ENCODE measurements around the gene ERBB2. TPM values are rescaled to one million over a fixed set of nuclear protein-coding genes. Genes with fewer than 3 reads are reported as not detected.

ERBB2 gene
- total and polyA plus RNA-seq, 2 of the 13 experiments (the other 11 are each of a cell fraction or from before 2014, with no cell fraction given): 57.7 to 64.1 TPM

DNA sequence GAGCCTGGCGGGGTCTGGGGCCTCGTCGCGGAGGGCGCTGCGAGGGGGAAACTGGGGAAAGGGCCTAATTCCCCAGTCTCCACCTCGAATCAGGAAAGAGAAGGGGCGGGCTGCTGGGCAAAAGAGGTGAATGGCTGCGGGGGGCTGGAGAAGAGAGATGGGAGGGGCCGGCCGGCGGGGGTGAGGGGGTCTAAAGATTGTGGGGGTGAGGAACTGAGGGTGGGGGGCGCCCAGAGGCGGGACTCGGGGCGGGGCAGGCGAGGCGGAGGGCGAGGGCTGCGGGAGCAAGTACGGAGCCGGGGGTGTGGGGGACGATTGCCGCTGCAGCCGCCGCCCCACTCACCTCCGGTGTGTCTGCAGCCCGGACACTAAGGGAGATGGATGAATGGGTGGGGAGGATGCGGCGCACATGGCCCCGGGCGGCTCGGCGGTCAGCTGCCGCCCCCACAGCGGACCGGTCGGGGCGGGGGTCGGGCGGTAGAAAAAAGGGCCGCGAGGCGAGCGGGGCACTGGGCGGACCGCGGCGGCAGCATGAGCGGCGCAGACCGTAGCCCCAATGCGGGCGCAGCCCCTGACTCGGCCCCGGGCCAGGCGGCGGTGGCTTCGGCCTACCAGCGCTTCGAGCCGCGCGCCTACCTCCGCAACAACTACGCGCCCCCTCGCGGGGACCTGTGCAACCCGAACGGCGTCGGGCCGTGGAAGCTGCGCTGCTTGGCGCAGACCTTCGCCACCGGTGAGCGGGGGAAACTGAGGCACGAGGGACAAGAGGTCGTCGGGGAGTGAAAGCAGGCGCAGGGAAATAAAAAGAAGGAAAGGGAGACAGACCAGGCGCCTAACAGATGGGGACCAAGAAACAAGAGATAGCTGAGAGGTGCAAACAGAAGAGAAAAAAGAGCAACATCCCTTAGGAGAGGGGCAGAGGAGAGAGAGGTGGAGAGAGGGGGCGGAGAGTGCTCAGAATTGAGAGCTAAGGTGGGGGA, 31.6 kb upstream of the ERBB2 start, which contains the start of gene PNMT (continued):
- peak; percentile 79; the same call in 1 of the 2 replicates for TF ChIP-seq MEIS2 (CRISPR knock-in tag; IDR thresholded peaks at IDR 0.05)
- TF ChIP-seq, protein P1, sequence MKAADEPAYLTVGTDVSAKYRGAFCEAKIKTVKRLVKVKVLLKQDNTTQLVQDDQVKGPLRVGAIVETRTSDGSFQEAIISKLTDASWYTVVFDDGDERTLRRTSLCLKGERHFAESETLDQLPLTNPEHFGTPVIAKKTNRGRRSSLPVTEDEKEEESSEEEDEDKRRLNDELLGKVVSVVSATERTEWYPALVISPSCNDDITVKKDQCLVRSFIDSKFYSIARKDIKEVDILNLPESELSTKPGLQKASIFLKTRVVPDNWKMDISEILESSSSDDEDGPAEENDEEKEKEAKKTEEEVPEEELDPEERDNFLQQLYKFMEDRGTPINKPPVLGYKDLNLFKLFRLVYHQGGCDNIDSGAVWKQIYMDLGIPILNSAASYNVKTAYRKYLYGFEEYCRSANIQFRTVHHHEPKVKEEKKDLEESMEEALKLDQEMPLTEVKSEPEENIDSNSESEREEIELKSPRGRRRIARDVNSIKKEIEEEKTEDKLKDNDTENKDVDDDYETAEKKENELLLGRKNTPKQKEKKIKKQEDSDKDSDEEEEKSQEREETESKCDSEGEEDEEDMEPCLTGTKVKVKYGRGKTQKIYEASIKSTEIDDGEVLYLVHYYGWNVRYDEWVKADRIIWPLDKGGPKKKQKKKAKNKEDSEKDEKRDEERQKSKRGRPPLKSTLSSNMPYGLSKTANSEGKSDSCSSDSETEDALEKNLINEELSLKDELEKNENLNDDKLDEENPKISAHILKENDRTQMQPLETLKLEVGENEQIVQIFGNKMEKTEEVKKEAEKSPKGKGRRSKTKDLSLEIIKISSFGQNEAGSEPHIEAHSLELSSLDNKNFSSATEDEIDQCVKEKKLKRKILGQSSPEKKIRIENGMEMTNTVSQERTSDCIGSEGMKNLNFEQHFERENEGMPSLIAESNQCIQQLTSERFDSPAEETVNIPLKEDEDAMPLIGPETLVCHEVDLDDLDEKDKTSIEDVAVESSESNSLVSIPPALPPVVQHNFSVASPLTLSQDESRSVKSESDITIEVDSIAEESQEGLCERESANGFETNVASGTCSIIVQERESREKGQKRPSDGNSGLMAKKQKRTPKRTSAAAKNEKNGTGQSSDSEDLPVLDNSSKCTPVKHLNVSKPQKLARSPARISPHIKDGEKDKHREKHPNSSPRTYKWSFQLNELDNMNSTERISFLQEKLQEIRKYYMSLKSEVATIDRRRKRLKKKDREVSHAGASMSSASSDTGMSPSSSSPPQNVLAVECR (CRISPR knock-in tag; IDR thresholded peaks at IDR 0.05; ENCODE audit: borderline replicate concordance): peak; percentile 78; the same call in 1 of the 2 replicates
- TF ChIP-seq ZSCAN21 (CRISPR knock-in tag; IDR thresholded peaks at IDR 0.05; ENCODE audit: borderline replicate concordance): 0 out of 2 replicates have a peak, but pooled peaks have one; percentile 47
- TF ChIP-seq, protein P2, sequence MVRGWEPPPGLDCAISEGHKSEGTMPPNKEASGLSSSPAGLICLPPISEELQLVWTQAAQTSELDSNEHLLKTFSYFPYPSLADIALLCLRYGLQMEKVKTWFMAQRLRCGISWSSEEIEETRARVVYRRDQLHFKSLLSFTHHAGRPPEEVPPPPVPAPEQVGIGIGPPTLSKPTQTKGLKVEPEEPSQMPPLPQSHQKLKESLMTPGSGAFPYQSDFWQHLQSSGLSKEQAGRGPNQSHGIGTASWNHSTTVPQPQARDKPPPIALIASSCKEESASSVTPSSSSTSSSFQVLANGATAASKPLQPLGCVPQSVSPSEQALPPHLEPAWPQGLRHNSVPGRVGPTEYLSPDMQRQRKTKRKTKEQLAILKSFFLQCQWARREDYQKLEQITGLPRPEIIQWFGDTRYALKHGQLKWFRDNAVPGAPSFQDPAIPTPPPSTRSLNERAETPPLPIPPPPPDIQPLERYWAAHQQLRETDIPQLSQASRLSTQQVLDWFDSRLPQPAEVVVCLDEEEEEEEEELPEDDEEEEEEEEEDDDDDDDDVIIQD (CRISPR knock-in tag; IDR thresholded peaks at IDR 0.05; ENCODE audit: low read depth): 0 out of 2 replicates have a peak, but pooled peaks have one; percentile 21
- TF ChIP-seq, protein P3, sequence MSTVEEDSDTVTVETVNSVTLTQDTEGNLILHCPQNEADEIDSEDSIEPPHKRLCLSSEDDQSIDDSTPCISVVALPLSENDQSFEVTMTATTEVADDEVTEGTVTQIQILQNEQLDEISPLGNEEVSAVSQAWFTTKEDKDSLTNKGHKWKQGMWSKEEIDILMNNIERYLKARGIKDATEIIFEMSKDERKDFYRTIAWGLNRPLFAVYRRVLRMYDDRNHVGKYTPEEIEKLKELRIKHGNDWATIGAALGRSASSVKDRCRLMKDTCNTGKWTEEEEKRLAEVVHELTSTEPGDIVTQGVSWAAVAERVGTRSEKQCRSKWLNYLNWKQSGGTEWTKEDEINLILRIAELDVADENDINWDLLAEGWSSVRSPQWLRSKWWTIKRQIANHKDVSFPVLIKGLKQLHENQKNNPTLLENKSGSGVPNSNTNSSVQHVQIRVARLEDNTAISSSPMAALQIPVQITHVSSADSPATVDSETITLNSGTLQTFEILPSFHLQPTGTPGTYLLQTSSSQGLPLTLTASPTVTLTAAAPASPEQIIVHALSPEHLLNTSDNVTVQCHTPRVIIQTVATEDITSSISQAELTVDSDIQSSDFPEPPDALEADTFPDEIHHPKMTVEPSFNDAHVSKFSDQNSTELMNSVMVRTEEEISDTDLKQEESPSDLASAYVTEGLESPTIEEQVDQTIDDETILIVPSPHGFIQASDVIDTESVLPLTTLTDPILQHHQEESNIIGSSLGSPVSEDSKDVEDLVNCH (CRISPR knock-in tag; IDR thresholded peaks at IDR 0.05): no peak
- peak; percentile 81 for TF ChIP-seq HNRNPK (IDR thresholded peaks at IDR 0.05; ENCODE audit: low read depth, low read length, poor library complexity, severe bottlenecking)
- no peak for TF ChIP-seq JUND (CRISPR knock-in tag; IDR thresholded peaks at IDR 0.05)
- peak; percentile 89 for TF ChIP-seq ZNF792 (CRISPR knock-in tag; IDR thresholded peaks at IDR 0.05)
- 0 out of 2 replicates have a peak, but pooled peaks have one; percentile 42 for TF ChIP-seq MED1 (CRISPR knock-in tag; IDR thresholded peaks at IDR 0.05)
- TF ChIP-seq DNMT3B (CRISPR knock-in tag; conservative IDR thresholded peaks at IDR 0.05): peak; percentile 59; the same call in 1 of the 2 replicates
- TF ChIP-seq TBL1XR1 (IDR thresholded peaks at IDR 0.05; ENCODE audit: borderline replicate concordance, low read length, partially characterized antibody): no peak
- TF ChIP-seq, protein P4, sequence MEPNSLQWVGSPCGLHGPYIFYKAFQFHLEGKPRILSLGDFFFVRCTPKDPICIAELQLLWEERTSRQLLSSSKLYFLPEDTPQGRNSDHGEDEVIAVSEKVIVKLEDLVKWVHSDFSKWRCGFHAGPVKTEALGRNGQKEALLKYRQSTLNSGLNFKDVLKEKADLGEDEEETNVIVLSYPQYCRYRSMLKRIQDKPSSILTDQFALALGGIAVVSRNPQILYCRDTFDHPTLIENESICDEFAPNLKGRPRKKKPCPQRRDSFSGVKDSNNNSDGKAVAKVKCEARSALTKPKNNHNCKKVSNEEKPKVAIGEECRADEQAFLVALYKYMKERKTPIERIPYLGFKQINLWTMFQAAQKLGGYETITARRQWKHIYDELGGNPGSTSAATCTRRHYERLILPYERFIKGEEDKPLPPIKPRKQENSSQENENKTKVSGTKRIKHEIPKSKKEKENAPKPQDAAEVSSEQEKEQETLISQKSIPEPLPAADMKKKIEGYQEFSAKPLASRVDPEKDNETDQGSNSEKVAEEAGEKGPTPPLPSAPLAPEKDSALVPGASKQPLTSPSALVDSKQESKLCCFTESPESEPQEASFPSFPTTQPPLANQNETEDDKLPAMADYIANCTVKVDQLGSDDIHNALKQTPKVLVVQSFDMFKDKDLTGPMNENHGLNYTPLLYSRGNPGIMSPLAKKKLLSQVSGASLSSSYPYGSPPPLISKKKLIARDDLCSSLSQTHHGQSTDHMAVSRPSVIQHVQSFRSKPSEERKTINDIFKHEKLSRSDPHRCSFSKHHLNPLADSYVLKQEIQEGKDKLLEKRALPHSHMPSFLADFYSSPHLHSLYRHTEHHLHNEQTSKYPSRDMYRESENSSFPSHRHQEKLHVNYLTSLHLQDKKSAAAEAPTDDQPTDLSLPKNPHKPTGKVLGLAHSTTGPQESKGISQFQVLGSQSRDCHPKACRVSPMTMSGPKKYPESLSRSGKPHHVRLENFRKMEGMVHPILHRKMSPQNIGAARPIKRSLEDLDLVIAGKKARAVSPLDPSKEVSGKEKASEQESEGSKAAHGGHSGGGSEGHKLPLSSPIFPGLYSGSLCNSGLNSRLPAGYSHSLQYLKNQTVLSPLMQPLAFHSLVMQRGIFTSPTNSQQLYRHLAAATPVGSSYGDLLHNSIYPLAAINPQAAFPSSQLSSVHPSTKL (CRISPR knock-in tag; IDR thresholded peaks at IDR 0.05): peak; percentile 58
- no peak for TF ChIP-seq MAF1 (CRISPR knock-in tag; IDR thresholded peaks at IDR 0.05; ENCODE audit: borderline replicate concordance)
- peak; percentile 99 for TF ChIP-seq XRCC5 (optimal IDR thresholded peaks at IDR 0.05; ENCODE audit: low read length)
- TF ChIP-seq NFATC3 (CRISPR knock-in tag; IDR thresholded peaks at IDR 0.05): 0 out of 2 replicates have a peak, but pooled peaks have one; percentile 69
